ENCODE results near the gene GFY. TPM values are rescaled to one million over a fixed set of nuclear protein-coding genes. Genes with fewer than 3 reads are reported as not detected.
A peak's percentile ranks its signal among the peaks of the same experiment; 100 is the strongest.
"Not testable (repeated sequence)": the region's sequence is repeated elsewhere in the genome, so short reads cannot be mapped to it uniquely, and the experiment has no call there.

The GFY gene
- total RNA-seq, 1 donor from 2014 or later, result not detected

DNA sequence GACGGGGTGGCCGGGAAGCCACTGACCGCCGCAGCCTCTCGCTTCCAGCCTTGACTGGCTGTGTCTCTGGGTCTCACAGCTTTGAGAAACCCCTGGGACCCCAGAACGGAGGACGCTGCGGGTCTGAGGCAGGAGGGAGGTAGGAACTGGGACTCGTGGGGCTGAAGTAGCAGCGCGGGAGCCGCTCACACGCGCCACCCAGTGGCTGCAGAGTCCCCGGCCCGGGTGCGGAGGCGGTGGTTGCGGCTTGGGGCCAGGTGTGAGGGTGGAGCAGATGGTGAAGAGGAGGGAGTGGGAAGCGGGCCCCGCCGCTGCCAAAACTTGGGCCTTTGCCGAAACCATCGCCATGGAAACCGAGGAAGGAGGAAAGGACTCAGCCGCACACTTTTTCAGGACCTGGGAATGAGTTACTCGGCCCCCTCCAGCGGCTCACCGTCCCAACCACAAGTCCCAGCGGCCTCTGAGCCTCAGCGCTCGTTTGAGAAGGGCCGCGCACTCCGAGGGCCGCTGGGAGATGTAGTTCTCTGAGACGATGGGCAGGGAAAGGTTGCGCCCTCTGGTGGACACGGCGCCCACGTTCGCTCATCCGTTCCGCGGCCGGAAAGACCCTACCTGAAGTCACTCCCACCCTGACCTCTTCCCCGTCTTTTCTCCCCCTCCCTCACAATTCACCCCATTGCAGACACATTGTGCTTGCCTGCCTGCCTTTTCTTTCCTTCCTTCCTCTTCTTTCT is 18.3 kb downstream of the GFY start:
- no peak overlapping the region for H3K27ac Mint-ChIP-seq (ENCODE audit: unreplicated experiment)
- TF ChIP-seq, protein P1, sequence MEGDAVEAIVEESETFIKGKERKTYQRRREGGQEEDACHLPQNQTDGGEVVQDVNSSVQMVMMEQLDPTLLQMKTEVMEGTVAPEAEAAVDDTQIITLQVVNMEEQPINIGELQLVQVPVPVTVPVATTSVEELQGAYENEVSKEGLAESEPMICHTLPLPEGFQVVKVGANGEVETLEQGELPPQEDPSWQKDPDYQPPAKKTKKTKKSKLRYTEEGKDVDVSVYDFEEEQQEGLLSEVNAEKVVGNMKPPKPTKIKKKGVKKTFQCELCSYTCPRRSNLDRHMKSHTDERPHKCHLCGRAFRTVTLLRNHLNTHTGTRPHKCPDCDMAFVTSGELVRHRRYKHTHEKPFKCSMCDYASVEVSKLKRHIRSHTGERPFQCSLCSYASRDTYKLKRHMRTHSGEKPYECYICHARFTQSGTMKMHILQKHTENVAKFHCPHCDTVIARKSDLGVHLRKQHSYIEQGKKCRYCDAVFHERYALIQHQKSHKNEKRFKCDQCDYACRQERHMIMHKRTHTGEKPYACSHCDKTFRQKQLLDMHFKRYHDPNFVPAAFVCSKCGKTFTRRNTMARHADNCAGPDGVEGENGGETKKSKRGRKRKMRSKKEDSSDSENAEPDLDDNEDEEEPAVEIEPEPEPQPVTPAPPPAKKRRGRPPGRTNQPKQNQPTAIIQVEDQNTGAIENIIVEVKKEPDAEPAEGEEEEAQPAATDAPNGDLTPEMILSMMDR (conservative IDR thresholded peaks at IDR 0.05), result peak; percentile 87
- H3K4me1 Mint-ChIP-seq, result peaks cover 19% of the 10 kb centered on the region
- H3K36me3 Mint-ChIP-seq (ENCODE audit: low read depth), result no peaks in the 10 kb centered on the region
- peak overlapping the region; percentile 86 for H3K4me3 Mint-ChIP-seq
- no peaks in the 10 kb centered on the region for H3K9me3 Mint-ChIP-seq
- peak; percentile 96 for DNase-seq (ENCODE audit: low read depth, low spot score)
- peaks cover 55% of the 10 kb centered on the region for H3K27me3 Mint-ChIP-seq (ENCODE audit: low read depth)

DNA sequence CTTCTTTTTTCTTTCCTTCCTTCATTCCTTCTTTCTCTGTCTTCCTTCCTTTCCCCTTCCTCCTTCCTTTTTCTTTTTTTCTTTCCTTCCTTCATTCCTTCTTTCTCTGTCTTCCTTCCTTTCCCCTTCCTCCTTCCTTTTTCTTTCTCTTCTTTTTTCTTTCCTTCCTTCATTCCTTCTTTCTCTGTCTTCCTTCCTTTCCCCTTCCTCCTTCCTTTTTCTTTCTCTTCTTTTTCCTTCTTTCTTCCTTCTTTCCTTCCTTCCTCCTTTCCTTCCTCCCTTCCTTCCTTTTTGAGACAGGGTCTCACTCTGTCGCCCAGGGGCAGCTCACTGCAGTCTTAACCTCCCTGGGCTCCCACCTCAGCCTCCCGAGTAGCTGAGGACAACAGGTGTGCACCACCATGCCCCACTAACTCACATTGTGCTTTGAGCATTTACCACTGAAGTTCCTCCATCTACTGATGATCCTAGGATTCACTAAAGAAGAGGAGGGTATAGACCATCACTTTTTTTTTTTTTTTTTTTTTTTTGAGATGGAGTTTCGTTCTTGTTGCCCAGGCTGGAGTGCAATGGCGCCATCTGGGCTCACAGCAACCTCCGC is 19.0 kb downstream of the GFY start:
- Mint-ChIP-seq H3K4me3 (peak overlapping the region; percentile 86), H3K27me3 (ENCODE audit: low read depth) (peaks cover 49% of the 10 kb centered on the region), H3K4me1 (peaks cover 19% of the 10 kb centered on the region)
- H3K9me3 Mint-ChIP-seq; H3K27ac Mint-ChIP-seq (ENCODE audit: unreplicated experiment); H3K36me3 Mint-ChIP-seq (ENCODE audit: low read depth); DNase-seq (ENCODE audit: low read depth, low spot score): not testable (repeated sequence)

DNA sequence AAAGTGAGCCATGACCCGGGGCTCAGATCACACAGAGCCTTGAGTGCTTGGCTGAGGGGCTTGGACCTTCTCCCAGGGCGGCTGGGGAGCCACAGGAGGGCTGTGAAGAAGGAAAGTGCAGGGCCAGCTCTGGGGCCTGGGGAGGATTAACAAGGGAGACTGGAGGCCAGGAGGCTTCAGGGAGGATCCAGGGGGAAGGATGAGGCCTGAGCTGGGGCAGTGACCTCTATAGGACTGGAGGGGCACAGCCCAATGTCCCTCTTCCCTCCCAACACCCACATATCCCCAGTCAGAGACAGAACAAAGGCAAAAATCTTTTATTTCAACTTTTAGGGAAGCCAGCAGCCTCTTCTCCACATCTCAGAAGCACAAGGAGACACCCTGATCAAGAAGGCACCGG is 20.8 kb downstream of the GFY start:
- Mint-ChIP-seq H3K27me3 (ENCODE audit: low read depth) (peaks cover 31% of the 10 kb centered on the region), H3K36me3 (ENCODE audit: low read depth) (no peaks in the 10 kb centered on the region), H3K4me3 (peak overlapping the region; percentile 69), H3K27ac (ENCODE audit: unreplicated experiment) (no peak overlapping the region), H3K9me3 (no peaks in the 10 kb centered on the region), H3K4me1 (peaks cover 20% of the 10 kb centered on the region)
- TF ChIP-seq, protein P1 (conservative IDR thresholded peaks at IDR 0.05), result no peak
- no peak for DNase-seq (ENCODE audit: low read depth, low spot score)

DNA sequence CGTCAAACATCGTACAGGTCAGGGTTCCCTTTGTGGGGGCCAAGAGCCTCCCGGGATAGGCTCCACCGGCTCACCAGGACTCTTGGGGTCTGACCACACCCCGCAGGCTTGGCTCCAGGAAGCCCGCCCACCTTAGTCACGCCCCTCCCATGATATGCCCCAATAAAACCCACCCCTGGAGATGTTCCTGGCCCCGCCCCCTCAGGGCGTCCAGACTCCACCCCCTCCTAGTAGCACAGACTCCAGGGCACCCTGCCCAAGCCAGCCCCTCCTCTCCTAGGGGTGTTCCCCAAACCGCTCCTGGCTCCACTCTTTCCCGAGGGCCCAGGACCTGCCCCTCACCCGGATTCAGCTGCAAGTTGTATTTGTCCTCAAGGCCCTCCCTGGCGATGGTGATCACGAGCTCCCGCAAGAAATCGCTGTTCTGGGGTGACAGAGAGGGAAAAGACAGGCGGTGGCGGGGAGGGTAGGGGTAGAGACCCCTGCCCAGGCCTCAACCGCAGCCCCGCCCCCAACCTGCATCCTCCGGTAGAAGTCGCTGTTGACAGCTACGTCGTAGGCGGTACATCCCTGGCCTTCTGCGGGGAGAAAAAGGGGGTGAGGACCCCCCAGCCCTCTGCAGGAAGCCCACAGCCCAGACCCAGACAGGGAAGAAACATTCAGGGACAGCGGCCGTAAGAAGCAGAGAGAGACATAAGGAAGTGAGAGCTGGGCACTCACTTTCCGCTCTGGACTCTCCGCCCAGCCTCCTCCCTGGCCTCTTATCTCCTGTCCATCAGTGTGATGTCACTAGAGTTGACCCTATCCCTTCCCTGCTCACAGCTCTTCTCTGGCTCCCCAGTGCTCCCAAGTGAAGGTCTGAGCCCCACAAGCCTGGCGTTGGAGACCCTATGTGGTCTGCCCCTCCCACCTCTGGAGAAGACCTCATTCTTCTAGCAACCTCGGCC is 22.6 kb downstream of the GFY start:
- Mint-ChIP-seq H3K27ac (ENCODE audit: unreplicated experiment) (no peak overlapping the region), H3K36me3 (ENCODE audit: low read depth) (peaks cover 3% of the 10 kb centered on the region), H3K27me3 (ENCODE audit: low read depth) (peaks cover 19% of the 10 kb centered on the region), H3K4me1 (peaks cover 16% of the 10 kb centered on the region), H3K9me3 (no peaks in the 10 kb centered on the region), H3K4me3 (peak overlapping the region; percentile 61)
- no peak for DNase-seq (ENCODE audit: low read depth, low spot score)
- TF ChIP-seq, protein P1 (conservative IDR thresholded peaks at IDR 0.05), result no peak

DNA sequence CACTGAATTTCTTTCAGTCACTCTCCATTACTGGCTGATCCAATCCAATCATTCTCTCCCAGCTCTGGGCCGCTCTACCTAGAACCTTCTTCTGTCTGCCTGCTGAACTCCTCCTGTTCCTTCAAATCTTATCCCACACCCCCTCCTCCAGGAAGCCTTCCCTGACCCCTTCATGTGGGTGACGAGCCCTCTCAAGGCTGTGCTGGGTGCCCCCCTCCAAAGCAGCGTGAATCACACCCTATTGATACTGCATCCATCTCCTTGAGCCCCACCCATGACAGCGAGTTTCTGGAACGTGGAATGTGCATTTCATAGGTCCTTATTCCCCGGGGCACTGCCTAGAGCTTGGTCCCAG is 23.2 kb downstream of the GFY start:
- TF ChIP-seq, protein P1 (conservative IDR thresholded peaks at IDR 0.05), result no peak
- no peak for DNase-seq (ENCODE audit: low read depth, low spot score)
- Mint-ChIP-seq H3K36me3 (ENCODE audit: low read depth) (peaks cover 3% of the 10 kb centered on the region), H3K9me3 (no peaks in the 10 kb centered on the region), H3K27me3 (ENCODE audit: low read depth) (peaks cover 13% of the 10 kb centered on the region), H3K4me3 (peak overlapping the region; percentile 61), H3K4me1 (peaks cover 20% of the 10 kb centered on the region), H3K27ac (ENCODE audit: unreplicated experiment) (no peak overlapping the region)
